ENCODE measurements around the gene TIMD4.

- TF ChIP-seq EP300 (conservative IDR thresholded peaks at IDR 0.05; ENCODE audit: poor library complexity, severe bottlenecking) (no peak), TAF1 (IDR thresholded peaks at IDR 0.05; ENCODE audit: low read depth) (no peak), CTCF (IDR thresholded peaks at IDR 0.05; ENCODE audit: poor library complexity, severe bottlenecking) (no peak)
These were observed 49.2 kb downstream of the TIMD4 start for GRCh38 chr5:156913719-156914370.

Measured in neural cell (in vitro differentiated cells).